Body of pancreas (tissue), 4 donors: ENCODE results near the gene CFB.

Experiments
- CTCF ChIP-seq, 7 experiments: fragments of 450-650 bp in 4 of 7; fragments of 200-600 bp in 3 of 7; sonication (generic) in 3 of 7; IDR thresholded peaks; one replicate each; pipeline ENCODE4 v1.5.1; 2016 to 2019; ENCODE audit warnings: antibody characterized with exemption in 7 of 7
- POLR2A ChIP-seq, 3 donors: fragments of 450-650 bp; IDR thresholded peaks; one replicate each; pipeline ENCODE4 v1.6.1; 2016; ENCODE audit warnings: antibody characterized with exemption in 3 of 3, mild to moderate bottlenecking in 2 of 3

DNA sequence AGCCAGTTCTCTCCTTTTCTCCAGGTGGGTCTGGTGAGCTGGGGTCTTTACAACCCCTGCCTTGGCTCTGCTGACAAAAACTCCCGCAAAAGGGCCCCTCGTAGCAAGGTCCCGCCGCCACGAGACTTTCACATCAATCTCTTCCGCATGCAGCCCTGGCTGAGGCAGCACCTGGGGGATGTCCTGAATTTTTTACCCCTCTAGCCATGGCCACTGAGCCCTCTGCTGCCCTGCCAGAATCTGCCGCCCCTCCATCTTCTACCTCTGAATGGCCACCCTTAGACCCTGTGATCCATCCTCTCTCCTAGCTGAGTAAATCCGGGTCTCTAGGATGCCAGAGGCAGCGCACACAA lies 765 bp upstream of the CFB start:
- TF ChIP-seq CTCF (IDR thresholded peaks at IDR 0.05): no peak
- no peak for TF ChIP-seq POLR2A (IDR thresholded peaks at IDR 0.05)
